GM12872 (cell line): ENCODE measurements around the gene ARSB.

ENCODE experiments used
- TF ChIP-seq, protein P1 (sequence below): IDR thresholded peaks from 3 replicates; pipeline ENCODE4 v1.5.1; 2011; ENCODE audit warnings: low read depth, mild to moderate bottlenecking, low read length, moderate library complexity; ENCODE audit not compliant: insufficient read depth

Gene ARSB

DNA sequence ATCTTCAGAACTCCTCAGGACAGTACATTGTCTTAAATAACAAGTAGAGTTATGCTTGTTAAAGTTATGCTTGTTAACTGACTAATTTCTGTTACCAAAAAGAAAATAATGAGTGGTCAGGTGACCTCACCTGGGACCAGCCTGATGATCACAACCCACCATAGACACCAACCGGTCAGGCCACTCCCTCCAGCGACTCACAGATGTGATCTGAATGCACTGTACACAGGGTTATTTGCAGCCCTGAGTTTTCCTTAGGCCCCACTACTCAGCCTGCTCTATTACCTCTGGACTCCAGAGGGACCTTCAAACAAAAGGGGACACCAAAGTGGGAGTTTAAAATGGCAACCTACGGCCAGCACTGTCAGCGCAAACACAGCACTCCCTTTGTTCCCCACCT, 55.3 kb downstream of the ARSB start:
- TF ChIP-seq, protein P1, sequence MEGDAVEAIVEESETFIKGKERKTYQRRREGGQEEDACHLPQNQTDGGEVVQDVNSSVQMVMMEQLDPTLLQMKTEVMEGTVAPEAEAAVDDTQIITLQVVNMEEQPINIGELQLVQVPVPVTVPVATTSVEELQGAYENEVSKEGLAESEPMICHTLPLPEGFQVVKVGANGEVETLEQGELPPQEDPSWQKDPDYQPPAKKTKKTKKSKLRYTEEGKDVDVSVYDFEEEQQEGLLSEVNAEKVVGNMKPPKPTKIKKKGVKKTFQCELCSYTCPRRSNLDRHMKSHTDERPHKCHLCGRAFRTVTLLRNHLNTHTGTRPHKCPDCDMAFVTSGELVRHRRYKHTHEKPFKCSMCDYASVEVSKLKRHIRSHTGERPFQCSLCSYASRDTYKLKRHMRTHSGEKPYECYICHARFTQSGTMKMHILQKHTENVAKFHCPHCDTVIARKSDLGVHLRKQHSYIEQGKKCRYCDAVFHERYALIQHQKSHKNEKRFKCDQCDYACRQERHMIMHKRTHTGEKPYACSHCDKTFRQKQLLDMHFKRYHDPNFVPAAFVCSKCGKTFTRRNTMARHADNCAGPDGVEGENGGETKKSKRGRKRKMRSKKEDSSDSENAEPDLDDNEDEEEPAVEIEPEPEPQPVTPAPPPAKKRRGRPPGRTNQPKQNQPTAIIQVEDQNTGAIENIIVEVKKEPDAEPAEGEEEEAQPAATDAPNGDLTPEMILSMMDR: no peak

DNA sequence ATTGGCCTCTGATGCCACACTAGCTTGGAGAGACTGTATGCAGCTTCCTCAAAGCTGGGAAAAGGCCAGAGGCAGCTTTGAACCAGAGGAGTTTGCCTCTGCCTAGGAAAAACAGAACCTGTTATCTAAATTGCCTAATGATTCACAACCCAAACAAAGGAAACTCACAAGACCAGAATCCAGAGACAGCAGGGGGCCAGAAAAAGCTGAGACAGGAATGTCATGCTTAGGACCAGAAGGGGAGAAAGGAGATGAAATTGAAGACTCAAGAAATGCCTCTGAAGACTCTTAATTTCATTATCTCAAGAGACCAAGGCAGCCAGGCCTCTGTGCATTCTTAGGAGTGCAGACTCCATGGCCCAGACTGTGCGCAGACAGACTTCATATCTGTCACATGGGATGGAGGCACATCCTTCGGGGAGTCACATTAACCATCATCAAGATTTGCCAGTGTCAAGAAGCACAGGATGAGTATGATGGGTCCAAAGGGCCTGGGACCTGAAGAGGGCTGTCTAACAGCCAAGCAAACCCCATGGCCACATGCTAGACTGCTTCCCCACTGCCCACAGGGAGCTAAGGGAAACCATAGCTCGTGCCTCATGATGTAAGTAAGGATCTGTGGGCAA, 57.3 kb downstream of the ARSB start:
- TF ChIP-seq, protein P1: no peak

DNA sequence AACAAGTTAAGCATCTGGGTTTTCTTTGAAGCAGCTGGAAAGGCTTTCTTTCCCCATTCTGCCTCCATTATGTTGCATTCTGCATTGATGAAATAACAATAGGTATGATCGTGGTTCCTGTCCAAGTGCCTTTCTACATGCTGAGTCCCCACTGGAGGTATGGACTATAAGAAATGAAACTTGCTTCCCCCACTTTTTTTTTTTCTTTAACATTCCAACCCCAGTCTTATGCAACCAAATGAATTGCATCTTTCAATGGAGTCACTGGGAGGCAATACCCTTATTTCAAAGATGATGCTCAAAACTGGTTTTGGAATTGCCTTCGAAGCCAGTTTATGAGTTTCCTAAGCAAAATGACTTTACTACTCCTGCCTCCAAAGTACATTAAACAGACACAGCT, 58.9 kb downstream of the ARSB start:
- TF ChIP-seq, protein P1: no peak

DNA sequence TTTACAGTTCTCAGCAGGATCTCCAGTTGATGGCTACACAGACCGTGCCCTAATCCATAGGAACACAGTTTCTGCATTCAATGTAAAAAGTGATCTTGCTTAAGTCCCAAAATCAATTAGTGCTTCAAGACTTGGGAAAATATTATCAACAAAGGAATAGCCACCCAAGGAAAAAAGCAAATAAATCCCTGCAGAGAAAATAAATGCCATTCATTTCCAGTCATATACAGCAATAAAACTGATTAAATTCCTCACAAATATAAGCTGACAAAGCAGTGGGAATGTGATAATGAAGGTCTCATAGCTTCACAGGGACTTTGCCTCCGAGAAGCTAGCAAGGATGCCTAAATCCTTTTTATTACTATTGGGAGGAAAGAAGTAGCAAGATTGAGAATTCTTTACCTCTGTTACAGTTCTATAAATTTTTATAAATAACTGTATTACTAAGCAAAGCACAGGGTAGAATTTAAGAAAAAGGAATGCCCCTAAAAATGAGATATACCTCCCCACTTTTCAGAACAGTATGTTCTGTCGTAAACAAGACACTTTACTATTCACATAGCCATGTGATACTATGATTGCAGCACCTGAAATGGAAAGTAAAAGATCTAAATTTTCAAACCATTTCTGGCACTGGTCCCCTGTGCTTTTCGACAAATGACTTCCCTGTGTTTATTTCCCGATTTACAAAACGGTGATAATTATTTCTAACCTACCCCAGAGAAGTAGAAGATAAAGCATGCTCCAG, 59.8 kb downstream of the ARSB start:
- TF ChIP-seq, protein P1: no peak

DNA sequence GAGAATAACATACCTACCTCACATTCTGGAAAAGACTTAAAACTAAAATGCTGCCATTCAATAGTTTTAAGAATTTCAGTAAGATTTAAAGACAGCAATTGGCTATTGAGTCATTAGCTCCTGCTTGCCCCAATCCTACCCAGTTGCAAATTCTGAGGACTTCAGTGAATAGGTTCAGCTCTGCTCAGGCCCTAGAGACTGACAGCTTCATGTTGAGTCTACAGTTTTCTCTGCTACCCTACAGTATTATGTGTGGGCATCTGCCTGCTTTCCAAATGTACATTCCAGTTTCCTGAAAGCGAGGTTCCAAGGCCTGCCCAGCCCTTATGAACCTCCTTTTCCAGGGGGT, 61.5 kb downstream of the ARSB start:
- TF ChIP-seq, protein P1: no peak

DNA sequence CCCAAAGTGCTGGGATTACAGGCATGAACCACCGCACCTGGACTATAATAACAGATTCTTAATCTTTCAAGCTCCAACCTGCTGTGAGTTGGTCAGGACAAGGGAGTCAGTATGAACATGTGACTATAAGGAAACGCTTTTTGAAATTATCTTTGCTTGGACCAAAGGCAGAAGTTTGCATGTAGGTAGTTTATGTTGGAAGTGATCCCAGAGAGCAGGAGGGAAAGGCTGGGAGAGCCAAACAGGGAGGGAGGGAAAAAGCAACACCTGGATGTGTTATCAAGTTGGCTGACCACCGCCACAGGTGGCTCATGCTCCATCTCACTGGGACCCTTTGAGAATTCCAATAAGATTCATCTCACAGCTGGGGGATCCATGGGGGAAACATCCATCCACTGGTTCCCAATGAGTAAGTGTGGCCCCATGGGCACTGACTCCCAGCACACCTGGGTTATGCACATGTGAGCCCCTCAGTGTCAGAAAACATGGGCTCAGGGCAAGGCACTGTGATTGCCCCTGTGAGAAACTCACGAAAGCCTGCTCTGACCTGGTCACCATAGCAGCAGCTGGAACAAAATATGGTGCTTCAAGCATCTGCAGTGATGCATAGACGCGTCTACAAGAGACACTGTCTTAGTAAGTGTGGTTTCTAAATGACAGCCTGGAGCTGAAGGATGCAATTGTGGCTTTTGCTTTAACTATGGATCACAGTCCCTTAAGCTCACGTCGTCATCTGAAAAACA, 62.1 kb downstream of the ARSB start:
- TF ChIP-seq, protein P1: no peak

DNA sequence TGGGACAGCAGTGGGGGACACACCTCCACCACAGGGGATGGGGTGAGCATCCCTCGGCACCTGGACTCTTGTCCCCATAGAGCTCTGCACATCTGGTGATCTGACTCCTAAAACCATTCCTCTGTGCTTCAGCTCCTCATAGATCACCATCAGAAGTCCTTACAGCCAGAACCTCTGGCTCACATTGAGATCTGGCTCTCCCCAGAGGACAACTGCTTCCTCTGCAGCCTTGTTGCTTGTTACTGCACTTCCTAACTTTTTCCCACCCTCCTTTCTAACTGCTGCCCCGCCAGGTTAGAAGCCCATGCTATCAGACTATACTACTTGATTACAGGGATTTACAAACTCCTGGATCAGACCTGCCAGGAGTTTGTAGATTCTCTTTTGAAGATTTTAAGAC, 64.5 kb downstream of the ARSB start:
- TF ChIP-seq, protein P1: peak; percentile 30; the same call in 1 of the 3 replicates
